HG03571 (cell line): ENCODE measurements around the gene CDC42BPA.

Experiments
- ATAC-seq: cut with Tn5 transposase; IDR thresholded peaks from one replicate; pipeline ENCODE4 v1.9.1; 2021; ENCODE audit not compliant: unreplicated experiment

Gene CDC42BPA

GRCh38 chr1:226982451-226983177, 335.7 kb downstream of the CDC42BPA start:
- no peak for ATAC-seq

GRCh38 chr1:226981838-226982237, 336.5 kb downstream of the CDC42BPA start:
- ATAC-seq: no peak

- no peak for ATAC-seq
Measured at GRCh38 chr1:226981386-226981817, 336.9 kb downstream of the CDC42BPA start.

- ATAC-seq: no peak
Measured at GRCh38 chr1:226980565-226981385, 337.5 kb downstream of the CDC42BPA start.

- no peak for ATAC-seq
Measured at GRCh38 chr1:226980122-226980560, 338.2 kb downstream of the CDC42BPA start.

- no peak for ATAC-seq
Measured at GRCh38 chr1:226979517-226980121, 338.7 kb downstream of the CDC42BPA start.

- ATAC-seq: no peak
Measured at GRCh38 chr1:226979115-226979516, 339.2 kb downstream of the CDC42BPA start.

GRCh38 chr1:226978432-226979114, 339.7 kb downstream of the CDC42BPA start:
- no peak for ATAC-seq

GRCh38 chr1:226977643-226978431, 340.5 kb downstream of the CDC42BPA start:
- no peak for ATAC-seq

- ATAC-seq: no peak
Measured at GRCh38 chr1:226976978-226977642, 341.2 kb downstream of the CDC42BPA start.

GRCh38 chr1:226976276-226976977, 341.9 kb downstream of the CDC42BPA start:
- no peak for ATAC-seq

- ATAC-seq: no peak
Measured at GRCh38 chr1:226975259-226976250, 342.7 kb downstream of the CDC42BPA start.

GRCh38 chr1:226974544-226975258, 343.6 kb downstream of the CDC42BPA start:
- ATAC-seq: no peak

- ATAC-seq: no peak
Measured at GRCh38 chr1:226973898-226974543, 344.3 kb downstream of the CDC42BPA start.

GRCh38 chr1:226973371-226973897, 344.9 kb downstream of the CDC42BPA start:
- no peak for ATAC-seq

GRCh38 chr1:226972931-226973330, 345.4 kb downstream of the CDC42BPA start:
- ATAC-seq: no peak

- ATAC-seq: no peak
Measured at GRCh38 chr1:226971765-226972164, 346.5 kb downstream of the CDC42BPA start.
